GM23338 (cell line): ENCODE results near the gene LRFN4. TPM values are rescaled to one million over a fixed set of nuclear protein-coding genes. Genes with fewer than 3 reads are reported as not detected.

Experiments used
- ATAC-seq: fragments of 200-7000 bp; cut with Tn5 transposase; 3 replicates; pipeline ENCODE4 v1.9.1; 2020
- DNase-seq: peaks from one replicate; pipeline ENCODE4 v3.0.0-alpha.2; 2015; ENCODE audit warnings: low spot score
- H2AFZ ChIP-seq: fragments of 200-600 bp; sonication (generic); 2 replicates; pipeline ENCODE4 v1.8.0; 2016; ENCODE audit warnings: antibody characterized with exemption, mild to moderate bottlenecking, moderate library complexity
- H3F3A ChIP-seq: fragments of 200-600 bp; sonication (generic); replicated peaks from 2 replicates; pipeline ENCODE4 v1.8.0; 2017; ENCODE audit warnings: antibody characterized with exemption, mixed run types, low read depth
- H3K27ac ChIP-seq: fragments of 200-600 bp; sonication (generic); 2 replicates; pipeline ENCODE4 v1.6.1; 2016; ENCODE audit warnings: low read depth
- H3K27me3 ChIP-seq: fragments of 200-600 bp; sonication (generic); 2 replicates; pipeline ENCODE4 v1.8.0; 2016; ENCODE audit warnings: mild to moderate bottlenecking, mixed run types, moderate library complexity; ENCODE audit not compliant: insufficient read depth
- H3K36me3 ChIP-seq: fragments of 200-600 bp; sonication (generic); 2 replicates; pipeline ENCODE4 v1.8.0; 2016; ENCODE audit warnings: mild to moderate bottlenecking; ENCODE audit not compliant: insufficient read depth
- H3K4me1 ChIP-seq: fragments of 200-600 bp; sonication (generic); 2 replicates; pipeline ENCODE4 v1.8.0; 2016; ENCODE audit warnings: mild to moderate bottlenecking, moderate library complexity; ENCODE audit not compliant: insufficient read depth
- H3K4me2 ChIP-seq: fragments of 200-600 bp; sonication (generic); 2 replicates; pipeline ENCODE4 v1.7.1; 2017; ENCODE audit warnings: mixed run types
- H3K4me3 ChIP-seq: fragments of 200-600 bp; sonication (generic); 2 replicates; pipeline ENCODE4 v1.6.1; 2016; ENCODE audit warnings: mixed run types
- H3K79me2 ChIP-seq: fragments of 200-600 bp; sonication (generic); replicated peaks from 2 replicates; pipeline ENCODE4 v1.8.0; 2017; ENCODE audit warnings: mild to moderate bottlenecking; ENCODE audit not compliant: insufficient read depth
- H3K9me2 ChIP-seq: fragments of 200-600 bp; sonication (generic); 2 replicates; pipeline ENCODE4 v1.8.0; 2017; ENCODE audit not compliant: insufficient read depth
- H4K20me1 ChIP-seq: fragments of 200-600 bp; sonication (generic); replicated peaks from 2 replicates; pipeline ENCODE4 v1.8.0; 2017; ENCODE audit warnings: mild to moderate bottlenecking; ENCODE audit not compliant: insufficient read depth
- H3K27ac Mint-ChIP-seq: 2 replicates; pipeline ENCODE4 v1.8.0; 2020; ENCODE audit warnings: inconsistent platforms, mild to moderate bottlenecking, moderate library complexity, mixed read lengths
- H3K27me3 Mint-ChIP-seq: 3 replicates; pipeline ENCODE4 v1.8.0; 2022; ENCODE audit warnings: low read depth, mild to moderate bottlenecking, moderate library complexity, mixed read lengths, inconsistent platforms; ENCODE audit not compliant: insufficient read depth, poor library complexity
- H3K36me3 Mint-ChIP-seq: 3 replicates; pipeline ENCODE4 v1.8.0; 2021; ENCODE audit warnings: low read depth, mild to moderate bottlenecking, inconsistent platforms, moderate library complexity, mixed read lengths
- H3K4me1 Mint-ChIP-seq: 3 replicates; pipeline ENCODE4 v1.8.0; 2020; ENCODE audit warnings: mild to moderate bottlenecking, inconsistent platforms, mixed read lengths
- H3K4me3 Mint-ChIP-seq: 3 replicates; pipeline ENCODE4 v1.8.0; 2021; ENCODE audit warnings: moderate library complexity, mild to moderate bottlenecking, inconsistent platforms, mixed read lengths
- H3K9me3 Mint-ChIP-seq: 3 replicates; pipeline ENCODE4 v1.8.0; 2020; ENCODE audit warnings: moderate library complexity, mild to moderate bottlenecking, inconsistent platforms, mixed read lengths
- CREB1 ChIP-seq: fragments of 250-450 bp; sonication (Bioruptor Pico); IDR thresholded peaks from 2 replicates; pipeline ENCODE4 v1.5.0; 2020; ENCODE audit warnings: low read depth, mild to moderate bottlenecking, moderate library complexity
- EZH2 ChIP-seq: fragments of 200-600 bp; sonication (generic); IDR thresholded peaks from one replicate; pipeline ENCODE4 v1.8.0; 2017; ENCODE audit warnings: antibody characterized with exemption, mild to moderate bottlenecking, low read depth; ENCODE audit not compliant: unreplicated experiment
- JUNB ChIP-seq: IDR thresholded peaks from one replicate; pipeline ENCODE4 v1.6.1; 2016; ENCODE audit warnings: antibody characterized with exemption; ENCODE audit not compliant: unreplicated experiment
- POLR2AphosphoS5 ChIP-seq: IDR thresholded peaks from 2 replicates; pipeline ENCODE4 v1.6.1; 2016; ENCODE audit warnings: antibody characterized with exemption, low read depth
- ZNF114 ChIP-seq: fragments of 250-450 bp; sonication (Bioruptor Pico); IDR thresholded peaks from 2 replicates; pipeline ENCODE4 v1.5.0; 2020; ENCODE audit warnings: mild to moderate bottlenecking, moderate library complexity
- polyA plus RNA-seq: library from polyadenylated mRNA; unstranded; fragments of >200 nt; fragmentation: Nextera tagmentation; extraction: Ambion mirVana; gene quantifications from 2 replicates; pipeline ENCODE4 v1.2.1, GENCODE V29; 2016
- total RNA-seq: library from RNA; depleted of rRNA; stranded (reverse); fragments of >200 nt; shearing (Covaris generic); gene quantifications from 2 replicates; pipeline ENCODE4 v1.2.3, GENCODE V29; 2014
- TF ChIP-seq, protein P1 (sequence below): IDR thresholded peaks from 2 replicates; pipeline ENCODE4 v1.6.1; 2016; ENCODE audit warnings: antibody characterized with exemption
- TF ChIP-seq, protein P2 (sequence below), 2 experiments: fragments of 200-600 bp in 1 of 2; sonication (generic) in 1 of 2; conservative IDR thresholded peaks; 2 replicates each; pipeline versions ENCODE4 v1.5.1 to v1.6.1; 2016 to 2017; ENCODE audit warnings: antibody characterized with exemption in 2 of 2, low read depth in 2 of 2, mild to moderate bottlenecking in 2 of 2, moderate library complexity in 1 of 2
- TF ChIP-seq, protein P3 (sequence below): fragments of 250-450 bp; sonication (Bioruptor Pico); IDR thresholded peaks from 2 replicates; pipeline ENCODE4 v1.5.0; 2020; ENCODE audit warnings: mild to moderate bottlenecking, moderate library complexity

Gene LRFN4
- total and polyA plus RNA-seq, 2 experiments from 2014 or later: 9.8 to 63.5 TPM

DNA sequence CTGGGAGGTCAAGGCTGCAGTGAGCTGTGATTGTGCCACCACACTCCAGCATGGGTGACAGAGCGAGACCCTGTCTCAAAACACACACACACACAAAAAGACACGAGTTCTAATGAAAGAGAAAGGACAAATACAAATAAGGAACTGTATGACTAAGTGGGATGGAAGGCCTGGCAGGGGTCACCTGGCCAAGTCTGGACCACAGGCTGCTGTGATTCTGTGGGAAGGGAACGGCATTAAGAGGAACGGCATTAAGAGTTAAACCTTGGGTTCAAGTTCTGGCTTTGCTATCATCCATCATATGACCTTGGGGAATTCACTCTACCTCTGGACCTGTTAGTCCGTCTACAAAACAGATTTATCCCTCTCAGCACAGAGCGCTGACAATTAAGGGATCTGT, 47.7 kb downstream of the LRFN4 start:
- Histone ChIP-seq H3K4me3 (no peak overlapping the region), H4K20me1 (no peaks in the 10 kb centered on the region), H3K4me1 (peaks cover 14% of the 10 kb centered on the region; the same call in 1 of the 2 replicates), H3K79me2 (no peaks in the 10 kb centered on the region), H3K27ac (0 out of 2 replicates have a peak overlapping the region, but pooled peaks have one; percentile 45), H3K9me2 (no peaks in the 10 kb centered on the region), H3K27me3 (no peaks in the 10 kb centered on the region), H2AFZ (no peak overlapping the region), H3K36me3 (no peaks in the 10 kb centered on the region), H3F3A (no peaks in the 10 kb centered on the region), H3K4me2 (no peak overlapping the region)
- Mint-ChIP-seq H3K4me3 (no peak overlapping the region), H3K27me3 (peaks cover 8% of the 10 kb centered on the region), H3K27ac (peak overlapping the region; percentile 28; the same call in 1 of the 2 replicates), H3K36me3 (no peaks in the 10 kb centered on the region), H3K9me3 (no peaks in the 10 kb centered on the region), H3K4me1 (peaks cover 33% of the 10 kb centered on the region)
- DNase-seq (no peak), ATAC-seq (no peak)
- TF ChIP-seq, protein P1, sequence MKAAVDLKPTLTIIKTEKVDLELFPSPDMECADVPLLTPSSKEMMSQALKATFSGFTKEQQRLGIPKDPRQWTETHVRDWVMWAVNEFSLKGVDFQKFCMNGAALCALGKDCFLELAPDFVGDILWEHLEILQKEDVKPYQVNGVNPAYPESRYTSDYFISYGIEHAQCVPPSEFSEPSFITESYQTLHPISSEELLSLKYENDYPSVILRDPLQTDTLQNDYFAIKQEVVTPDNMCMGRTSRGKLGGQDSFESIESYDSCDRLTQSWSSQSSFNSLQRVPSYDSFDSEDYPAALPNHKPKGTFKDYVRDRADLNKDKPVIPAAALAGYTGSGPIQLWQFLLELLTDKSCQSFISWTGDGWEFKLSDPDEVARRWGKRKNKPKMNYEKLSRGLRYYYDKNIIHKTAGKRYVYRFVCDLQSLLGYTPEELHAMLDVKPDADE: no peak
- TF ChIP-seq CREB1: no peak

DNA sequence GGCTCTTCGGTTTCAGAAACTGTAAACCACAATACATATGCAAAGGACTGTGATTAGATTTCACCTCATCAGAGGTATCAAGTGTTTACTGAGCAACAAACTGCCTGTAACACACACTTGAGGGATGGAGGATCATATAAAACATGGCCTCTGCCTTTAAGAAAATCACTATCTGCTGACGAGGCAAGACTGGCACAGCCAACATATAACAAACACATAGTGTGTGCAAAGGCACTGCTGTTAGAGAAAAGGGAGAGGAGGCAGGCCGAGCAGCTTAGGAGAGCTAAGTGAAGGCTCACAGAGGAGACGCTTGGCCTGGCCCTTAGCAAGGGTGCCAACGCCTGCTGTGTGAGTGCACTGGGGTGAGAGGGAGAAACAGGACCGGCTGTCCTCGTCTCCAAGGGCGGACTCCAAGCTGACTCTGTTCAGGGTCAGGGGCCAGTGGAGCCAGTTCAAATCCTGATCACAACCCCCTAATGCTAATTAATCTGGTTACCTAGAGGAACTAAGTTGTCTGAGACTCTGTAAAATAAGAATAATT, 48.2 kb downstream of the LRFN4 start:
- H2AFZ ChIP-seq: no peak overlapping the region
- peaks cover 14% of the 10 kb centered on the region; the same call in 1 of the 2 replicates for H3K4me1 ChIP-seq
- Mint-ChIP-seq H3K36me3 (no peaks in the 10 kb centered on the region), H3K9me3 (no peaks in the 10 kb centered on the region), H3K4me1 (peaks cover 35% of the 10 kb centered on the region), H3K4me3 (no peak overlapping the region), H3K27ac (no peak overlapping the region), H3K27me3 (peaks cover 9% of the 10 kb centered on the region)
- ATAC-seq (no peak), DNase-seq (no peak)
- TF ChIP-seq, protein P2, sequence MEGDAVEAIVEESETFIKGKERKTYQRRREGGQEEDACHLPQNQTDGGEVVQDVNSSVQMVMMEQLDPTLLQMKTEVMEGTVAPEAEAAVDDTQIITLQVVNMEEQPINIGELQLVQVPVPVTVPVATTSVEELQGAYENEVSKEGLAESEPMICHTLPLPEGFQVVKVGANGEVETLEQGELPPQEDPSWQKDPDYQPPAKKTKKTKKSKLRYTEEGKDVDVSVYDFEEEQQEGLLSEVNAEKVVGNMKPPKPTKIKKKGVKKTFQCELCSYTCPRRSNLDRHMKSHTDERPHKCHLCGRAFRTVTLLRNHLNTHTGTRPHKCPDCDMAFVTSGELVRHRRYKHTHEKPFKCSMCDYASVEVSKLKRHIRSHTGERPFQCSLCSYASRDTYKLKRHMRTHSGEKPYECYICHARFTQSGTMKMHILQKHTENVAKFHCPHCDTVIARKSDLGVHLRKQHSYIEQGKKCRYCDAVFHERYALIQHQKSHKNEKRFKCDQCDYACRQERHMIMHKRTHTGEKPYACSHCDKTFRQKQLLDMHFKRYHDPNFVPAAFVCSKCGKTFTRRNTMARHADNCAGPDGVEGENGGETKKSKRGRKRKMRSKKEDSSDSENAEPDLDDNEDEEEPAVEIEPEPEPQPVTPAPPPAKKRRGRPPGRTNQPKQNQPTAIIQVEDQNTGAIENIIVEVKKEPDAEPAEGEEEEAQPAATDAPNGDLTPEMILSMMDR (conservative IDR thresholded peaks at IDR 0.05; ENCODE audit: low read depth in 2 of 2): no peak
- no peaks in the 10 kb centered on the region for H3K36me3 ChIP-seq
- H3K4me2 ChIP-seq: no peak overlapping the region
- no peaks in the 10 kb centered on the region for H3K27me3 ChIP-seq
- no peaks in the 10 kb centered on the region for H4K20me1 ChIP-seq
- H3K79me2 ChIP-seq: no peaks in the 10 kb centered on the region
- no peaks in the 10 kb centered on the region for H3F3A ChIP-seq
- 0 out of 2 replicates have a peak overlapping the region, but pooled peaks have one; percentile 45 for H3K27ac ChIP-seq
- H3K4me3 ChIP-seq: no peak overlapping the region
- H3K9me2 ChIP-seq: no peaks in the 10 kb centered on the region

DNA sequence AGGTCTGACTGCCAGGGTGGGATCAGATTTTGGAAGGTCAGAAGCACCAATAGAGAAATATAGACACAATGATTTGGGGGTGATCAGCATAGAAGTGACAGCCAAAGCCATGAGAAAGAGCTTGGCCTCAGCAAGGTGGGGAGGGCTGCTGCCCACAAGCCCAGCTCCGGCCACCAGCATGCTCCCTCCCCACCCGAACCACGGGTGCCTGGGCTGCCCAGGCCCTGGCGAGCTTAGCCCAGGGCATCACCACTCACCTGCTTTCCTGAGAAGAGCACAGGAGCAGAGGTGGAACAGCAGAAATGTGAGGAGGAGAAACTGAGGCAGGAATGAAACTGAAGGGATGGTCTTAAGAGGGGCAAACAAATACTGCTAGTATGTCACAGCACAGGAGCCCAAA, 48.8 kb downstream of the LRFN4 start:
- no peaks in the 10 kb centered on the region for H3K79me2 ChIP-seq
- Mint-ChIP-seq H3K9me3 (no peaks in the 10 kb centered on the region), H3K36me3 (no peaks in the 10 kb centered on the region), H3K4me3 (no peak overlapping the region), H3K27ac (no peak overlapping the region), H3K27me3 (peaks cover 11% of the 10 kb centered on the region), H3K4me1 (peaks cover 40% of the 10 kb centered on the region)
- H3K27ac ChIP-seq: no peak overlapping the region
- H2AFZ ChIP-seq: no peak overlapping the region
- H3F3A ChIP-seq: no peaks in the 10 kb centered on the region
- no peak for DNase-seq
- no peaks in the 10 kb centered on the region for H3K36me3 ChIP-seq
- H3K9me2 ChIP-seq: no peaks in the 10 kb centered on the region
- H3K4me3 ChIP-seq: no peak overlapping the region
- H3K4me2 ChIP-seq: no peak overlapping the region
- no peaks in the 10 kb centered on the region for H3K27me3 ChIP-seq
- peaks cover 14% of the 10 kb centered on the region; the same call in 1 of the 2 replicates for H3K4me1 ChIP-seq
- no peaks in the 10 kb centered on the region for H4K20me1 ChIP-seq
- no peak for ATAC-seq
- TF ChIP-seq POLR2AphosphoS5 (no peak), JUNB (no peak), ZNF114 (no peak), EZH2 (no peak)
- TF ChIP-seq, protein P3, sequence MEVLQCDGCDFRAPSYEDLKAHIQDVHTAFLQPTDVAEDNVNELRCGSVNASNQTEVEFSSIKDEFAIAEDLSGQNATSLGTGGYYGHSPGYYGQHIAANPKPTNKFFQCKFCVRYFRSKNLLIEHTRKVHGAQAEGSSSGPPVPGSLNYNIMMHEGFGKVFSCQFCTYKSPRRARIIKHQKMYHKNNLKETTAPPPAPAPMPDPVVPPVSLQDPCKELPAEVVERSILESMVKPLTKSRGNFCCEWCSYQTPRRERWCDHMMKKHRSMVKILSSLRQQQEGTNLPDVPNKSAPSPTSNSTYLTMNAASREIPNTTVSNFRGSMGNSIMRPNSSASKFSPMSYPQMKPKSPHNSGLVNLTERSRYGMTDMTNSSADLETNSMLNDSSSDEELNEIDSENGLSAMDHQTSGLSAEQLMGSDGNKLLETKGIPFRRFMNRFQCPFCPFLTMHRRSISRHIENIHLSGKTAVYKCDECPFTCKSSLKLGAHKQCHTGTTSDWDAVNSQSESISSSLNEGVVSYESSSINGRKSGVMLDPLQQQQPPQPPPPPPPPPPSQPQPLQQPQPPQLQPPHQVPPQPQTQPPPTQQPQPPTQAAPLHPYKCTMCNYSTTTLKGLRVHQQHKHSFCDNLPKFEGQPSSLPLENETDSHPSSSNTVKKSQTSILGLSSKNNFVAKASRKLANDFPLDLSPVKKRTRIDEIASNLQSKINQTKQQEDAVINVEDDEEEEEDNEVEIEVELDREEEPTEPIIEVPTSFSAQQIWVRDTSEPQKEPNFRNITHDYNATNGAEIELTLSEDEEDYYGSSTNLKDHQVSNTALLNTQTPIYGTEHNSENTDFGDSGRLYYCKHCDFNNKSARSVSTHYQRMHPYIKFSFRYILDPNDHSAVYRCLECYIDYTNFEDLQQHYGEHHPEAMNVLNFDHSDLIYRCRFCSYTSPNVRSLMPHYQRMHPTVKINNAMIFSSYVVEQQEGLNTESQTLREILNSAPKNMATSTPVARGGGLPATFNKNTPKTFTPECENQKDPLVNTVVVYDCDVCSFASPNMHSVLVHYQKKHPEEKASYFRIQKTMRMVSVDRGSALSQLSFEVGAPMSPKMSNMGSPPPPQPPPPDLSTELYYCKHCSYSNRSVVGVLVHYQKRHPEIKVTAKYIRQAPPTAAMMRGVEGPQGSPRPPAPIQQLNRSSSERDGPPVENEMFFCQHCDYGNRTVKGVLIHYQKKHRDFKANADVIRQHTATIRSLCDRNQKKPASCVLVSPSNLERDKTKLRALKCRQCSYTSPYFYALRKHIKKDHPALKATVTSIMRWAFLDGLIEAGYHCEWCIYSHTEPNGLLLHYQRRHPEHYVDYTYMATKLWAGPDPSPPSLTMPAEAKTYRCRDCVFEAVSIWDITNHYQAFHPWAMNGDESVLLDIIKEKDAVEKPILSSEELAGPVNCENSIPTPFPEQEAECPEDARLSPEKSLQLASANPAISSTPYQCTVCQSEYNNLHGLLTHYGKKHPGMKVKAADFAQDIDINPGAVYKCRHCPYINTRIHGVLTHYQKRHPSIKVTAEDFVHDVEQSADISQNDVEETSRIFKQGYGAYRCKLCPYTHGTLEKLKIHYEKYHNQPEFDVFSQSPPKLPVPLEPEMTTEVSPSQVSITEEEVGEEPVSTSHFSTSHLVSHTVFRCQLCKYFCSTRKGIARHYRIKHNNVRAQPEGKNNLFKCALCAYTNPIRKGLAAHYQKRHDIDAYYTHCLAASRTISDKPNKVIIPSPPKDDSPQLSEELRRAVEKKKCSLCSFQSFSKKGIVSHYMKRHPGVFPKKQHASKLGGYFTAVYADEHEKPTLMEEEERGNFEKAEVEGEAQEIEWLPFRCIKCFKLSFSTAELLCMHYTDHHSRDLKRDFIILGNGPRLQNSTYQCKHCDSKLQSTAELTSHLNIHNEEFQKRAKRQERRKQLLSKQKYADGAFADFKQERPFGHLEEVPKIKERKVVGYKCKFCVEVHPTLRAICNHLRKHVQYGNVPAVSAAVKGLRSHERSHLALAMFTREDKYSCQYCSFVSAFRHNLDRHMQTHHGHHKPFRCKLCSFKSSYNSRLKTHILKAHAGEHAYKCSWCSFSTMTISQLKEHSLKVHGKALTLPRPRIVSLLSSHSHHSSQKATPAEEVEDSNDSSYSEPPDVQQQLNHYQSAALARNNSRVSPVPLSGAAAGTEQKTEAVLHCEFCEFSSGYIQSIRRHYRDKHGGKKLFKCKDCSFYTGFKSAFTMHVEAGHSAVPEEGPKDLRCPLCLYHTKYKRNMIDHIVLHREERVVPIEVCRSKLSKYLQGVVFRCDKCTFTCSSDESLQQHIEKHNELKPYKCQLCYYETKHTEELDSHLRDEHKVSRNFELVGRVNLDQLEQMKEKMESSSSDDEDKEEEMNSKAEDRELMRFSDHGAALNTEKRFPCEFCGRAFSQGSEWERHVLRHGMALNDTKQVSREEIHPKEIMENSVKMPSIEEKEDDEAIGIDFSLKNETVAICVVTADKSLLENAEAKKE: no peak
